Epithelial cell of proximal tubule (primary cell): Measurements from ENCODE around the gene C12orf75. TPM values are rescaled to one million over a fixed set of nuclear protein-coding genes. Genes with fewer than 3 reads are reported as not detected.

ENCODE experiments used
- DNase-seq: peaks from one replicate; pipeline ENCODE4 v3.0.0-alpha.2; 2011; ENCODE audit warnings: low read depth
- H3K4me3 ChIP-seq: 2 replicates; pipeline ENCODE4 v1.5.1; 2011; ENCODE audit warnings: low read depth, mild to moderate bottlenecking, low read length
- total RNA-seq: library from RNA; depleted of rRNA; stranded (reverse); fragments of >200 nt; gene quantifications from 2 replicates; pipeline ENCODE4 v1.2.3, GENCODE V29; 2015
- TF ChIP-seq, protein P1 (sequence below): conservative IDR thresholded peaks from 2 replicates; pipeline ENCODE4 v1.5.1; 2012; ENCODE audit warnings: low read depth, mild to moderate bottlenecking, low read length

Gene C12orf75
- total RNA-seq, 1 donor from 2014 or later = 726 TPM

DNA sequence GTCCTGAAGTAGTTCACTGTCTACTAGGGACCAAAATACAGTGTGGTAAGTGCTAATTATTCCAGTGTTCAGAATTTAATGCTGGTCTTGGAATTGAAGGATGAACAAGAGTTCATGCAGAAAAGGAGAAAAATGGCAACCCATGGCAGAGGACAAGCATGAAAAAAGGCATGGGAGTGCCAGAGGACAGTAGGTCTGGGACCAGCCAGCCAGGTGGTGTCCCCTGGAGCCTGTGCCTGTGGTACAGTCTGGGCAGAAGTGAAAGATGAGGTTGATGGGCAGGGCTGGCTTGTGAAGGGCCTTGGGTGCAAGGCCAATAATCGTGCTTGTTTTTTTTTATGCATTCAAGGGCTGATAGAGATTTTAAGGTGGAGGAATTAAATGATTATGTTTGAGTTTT lies 21.0 kb downstream of the C12orf75 start:
- no peak for DNase-seq
- TF ChIP-seq, protein P1, sequence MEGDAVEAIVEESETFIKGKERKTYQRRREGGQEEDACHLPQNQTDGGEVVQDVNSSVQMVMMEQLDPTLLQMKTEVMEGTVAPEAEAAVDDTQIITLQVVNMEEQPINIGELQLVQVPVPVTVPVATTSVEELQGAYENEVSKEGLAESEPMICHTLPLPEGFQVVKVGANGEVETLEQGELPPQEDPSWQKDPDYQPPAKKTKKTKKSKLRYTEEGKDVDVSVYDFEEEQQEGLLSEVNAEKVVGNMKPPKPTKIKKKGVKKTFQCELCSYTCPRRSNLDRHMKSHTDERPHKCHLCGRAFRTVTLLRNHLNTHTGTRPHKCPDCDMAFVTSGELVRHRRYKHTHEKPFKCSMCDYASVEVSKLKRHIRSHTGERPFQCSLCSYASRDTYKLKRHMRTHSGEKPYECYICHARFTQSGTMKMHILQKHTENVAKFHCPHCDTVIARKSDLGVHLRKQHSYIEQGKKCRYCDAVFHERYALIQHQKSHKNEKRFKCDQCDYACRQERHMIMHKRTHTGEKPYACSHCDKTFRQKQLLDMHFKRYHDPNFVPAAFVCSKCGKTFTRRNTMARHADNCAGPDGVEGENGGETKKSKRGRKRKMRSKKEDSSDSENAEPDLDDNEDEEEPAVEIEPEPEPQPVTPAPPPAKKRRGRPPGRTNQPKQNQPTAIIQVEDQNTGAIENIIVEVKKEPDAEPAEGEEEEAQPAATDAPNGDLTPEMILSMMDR = no peak
- no peak overlapping the region for H3K4me3 ChIP-seq

DNA sequence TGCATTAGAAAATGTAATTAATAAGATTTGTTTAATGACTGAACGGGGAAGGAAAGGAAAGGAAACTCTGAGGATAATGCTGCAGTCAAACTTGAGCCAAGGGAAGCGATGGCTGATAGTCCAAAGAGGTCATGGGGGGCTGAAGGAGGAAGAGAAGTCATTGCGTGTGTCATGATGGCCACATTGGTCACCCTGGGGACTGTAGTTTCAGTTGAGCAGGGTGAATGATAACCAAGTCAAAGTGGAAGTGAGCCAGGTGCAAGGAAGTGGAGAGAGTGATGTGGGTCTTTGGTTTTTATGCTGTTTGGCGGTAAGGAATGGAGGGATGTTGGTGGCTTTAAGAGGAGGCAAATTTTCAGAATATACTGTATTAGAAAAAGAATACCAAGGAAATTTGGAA lies 21.6 kb downstream of the C12orf75 start:
- DNase-seq = no peak
- H3K4me3 ChIP-seq = no peak overlapping the region
- TF ChIP-seq, protein P1 = no peak

DNA sequence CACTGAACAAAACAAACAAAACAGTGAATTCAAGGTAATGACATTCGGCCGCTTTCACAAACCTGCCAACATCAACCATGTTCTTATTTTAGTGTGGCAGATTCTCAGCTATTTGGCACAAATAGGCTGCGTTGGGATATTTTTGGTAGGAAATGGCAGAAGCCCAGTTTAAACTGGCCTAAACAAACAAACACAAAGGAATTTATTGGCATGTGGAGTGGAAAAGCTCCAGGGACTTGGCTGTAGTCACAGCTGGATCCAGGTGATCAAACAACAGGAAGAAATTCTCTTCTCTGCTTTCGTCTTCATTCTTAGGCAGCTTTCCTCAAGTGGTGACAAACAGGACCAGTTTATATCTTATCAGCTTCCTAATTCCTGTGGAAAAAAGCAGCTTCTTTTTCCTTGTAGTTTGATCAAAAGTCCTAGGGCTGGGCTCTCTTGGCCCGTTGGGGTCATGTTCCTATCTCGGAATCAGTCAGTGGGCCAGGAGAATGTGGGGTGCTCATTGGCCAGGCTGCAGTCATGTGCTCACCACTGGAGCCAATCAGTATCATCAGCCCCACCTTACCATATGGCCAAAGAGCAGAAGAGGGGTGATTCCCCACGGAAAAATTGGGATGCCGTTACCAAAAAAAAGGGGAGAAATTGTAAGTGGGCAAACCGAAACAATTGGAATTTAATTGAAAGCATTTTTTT lies 22.6 kb downstream of the C12orf75 start:
- TF ChIP-seq, protein P1 = no peak
- DNase-seq = no peak
- no peak overlapping the region for H3K4me3 ChIP-seq

DNA sequence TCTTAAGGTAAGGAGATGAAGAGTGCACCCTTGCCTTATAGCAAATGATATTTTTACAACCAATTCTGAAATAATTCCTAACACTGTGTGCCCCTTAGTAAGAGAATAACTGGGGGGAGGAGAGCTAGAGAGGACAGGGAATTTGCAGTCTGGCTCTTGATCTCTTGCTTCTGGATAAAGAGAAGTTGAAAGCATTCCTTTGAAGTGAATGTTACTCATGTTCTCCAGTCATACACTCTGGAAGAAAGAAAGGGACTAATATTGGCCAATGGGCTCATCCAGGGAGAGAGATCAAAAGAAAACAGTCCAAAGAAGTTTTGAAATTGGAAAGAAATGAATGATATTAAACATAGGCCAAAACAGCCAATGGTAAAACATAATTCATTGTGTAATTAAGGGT lies 25.3 kb downstream of the C12orf75 start:
- no peak overlapping the region for H3K4me3 ChIP-seq
- DNase-seq = no peak
- TF ChIP-seq, protein P1 = no peak

DNA sequence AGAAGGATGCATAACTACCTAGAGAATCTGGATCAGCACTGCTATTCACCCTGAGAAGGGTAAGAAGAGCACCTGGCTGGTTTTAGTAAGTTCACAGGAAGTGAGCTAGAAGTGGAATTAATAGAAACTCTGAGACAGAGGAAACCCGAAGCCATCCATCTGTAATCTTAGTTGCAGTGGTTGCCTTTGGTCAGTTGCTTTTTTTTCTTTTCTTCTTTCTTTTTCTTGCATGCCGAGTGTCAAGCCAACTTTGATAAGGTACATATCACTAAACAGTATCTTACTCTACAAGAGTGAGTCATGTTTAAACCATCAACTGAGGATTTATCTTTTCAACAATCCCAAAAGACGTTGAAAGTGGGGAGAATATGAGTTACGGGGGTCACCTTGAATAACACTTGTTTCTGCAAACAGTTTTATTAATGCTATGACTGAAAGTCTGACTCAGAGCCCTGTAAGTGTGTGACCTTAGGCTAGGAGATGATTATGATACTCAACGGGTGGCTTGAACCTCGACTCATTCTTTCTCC lies 26.7 kb downstream of the C12orf75 start:
- H3K4me3 ChIP-seq = no peak overlapping the region
- no peak for DNase-seq
- TF ChIP-seq, protein P1 = no peak

DNA sequence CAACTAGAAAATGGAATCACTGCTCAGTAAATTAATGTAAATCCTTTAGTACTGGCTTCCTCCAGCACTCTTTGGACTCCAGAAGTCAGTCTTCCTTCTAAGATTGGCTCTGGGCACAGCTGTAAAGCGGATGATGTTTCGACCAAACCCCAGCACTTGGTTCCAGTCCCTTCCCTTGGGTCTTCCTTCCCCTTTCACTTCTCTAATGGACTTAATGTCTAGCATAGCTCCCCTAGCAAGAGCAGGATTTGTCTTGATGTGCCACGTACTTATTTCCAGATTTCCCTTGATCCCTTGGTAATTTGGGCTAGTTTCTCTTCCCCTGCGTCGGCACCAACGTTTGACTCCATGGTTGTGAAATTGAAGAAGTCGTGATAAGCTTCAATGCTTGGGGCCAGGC lies 28.3 kb downstream of the C12orf75 start:
- no peak overlapping the region for H3K4me3 ChIP-seq
- TF ChIP-seq, protein P1 = no peak

DNA sequence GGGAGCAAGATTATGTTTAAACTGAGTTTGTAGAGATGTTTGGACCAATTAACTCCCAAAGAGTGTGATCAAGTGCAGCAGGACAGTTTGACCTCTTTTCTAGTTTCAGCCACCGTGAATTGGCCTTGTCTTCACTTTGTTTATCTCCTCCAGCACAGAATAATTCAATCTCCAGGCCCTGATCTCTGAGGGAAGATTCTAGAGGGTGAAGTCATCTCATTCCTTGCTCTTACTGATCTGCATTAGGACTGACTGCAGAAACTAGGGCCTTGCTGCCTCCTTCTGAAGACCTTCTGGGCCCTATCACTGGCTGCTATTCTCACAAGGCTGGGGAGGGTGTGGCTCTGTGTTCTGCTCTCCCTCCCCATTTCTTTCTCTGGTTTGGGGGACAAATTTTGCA lies 29.4 kb downstream of the C12orf75 start:
- TF ChIP-seq, protein P1 = no peak
- no peak overlapping the region for H3K4me3 ChIP-seq
- no peak for DNase-seq

More for the DNA sequence above, 28.3 kb downstream of the C12orf75 start:
- DNase-seq = no peak
